H9 (cell line): ENCODE measurements around the gene FGD6. TPM values are rescaled to one million over a fixed set of nuclear protein-coding genes. Genes with fewer than 3 reads are reported as not detected.

Source experiments
- DNase-seq: peaks from one replicate; pipeline ENCODE4 v3.0.0-alpha.2; 2017
- H2AFZ ChIP-seq: one replicate; pipeline ENCODE4 v1.6.1; 2013; ENCODE audit warnings: mild to moderate bottlenecking, low read length, control low read depth, moderate library complexity
- H2AK5ac ChIP-seq: 2 replicates; pipeline ENCODE4 v1.6.1; 2013; ENCODE audit warnings: low read length, control low read depth, mixed read lengths; ENCODE audit not compliant: insufficient read length
- H2BK120ac ChIP-seq: one replicate; pipeline ENCODE4 v1.6.1; 2013; ENCODE audit warnings: low read depth, mild to moderate bottlenecking, low read length, control low read depth, inconsistent platforms; ENCODE audit not compliant: poor library complexity, severe bottlenecking
- H2BK12ac ChIP-seq: 2 replicates; pipeline ENCODE4 v1.6.1; 2013; ENCODE audit warnings: low read length, control low read depth, mixed read lengths, low read depth; ENCODE audit not compliant: insufficient read length
- H2BK15ac ChIP-seq: 2 replicates; pipeline ENCODE4 v1.6.1; 2013; ENCODE audit warnings: low read depth, low read length, control low read depth
- H2BK20ac ChIP-seq: one replicate; pipeline ENCODE4 v1.6.1; 2013; ENCODE audit warnings: low read depth, mild to moderate bottlenecking, low read length, control low read depth, inconsistent platforms; ENCODE audit not compliant: poor library complexity, severe bottlenecking
- H2BK5ac ChIP-seq: 2 replicates; pipeline ENCODE4 v1.6.1; 2013; ENCODE audit warnings: low read length, control low read depth, mixed read lengths; ENCODE audit not compliant: insufficient read length
- H3K14ac ChIP-seq: 2 replicates; pipeline ENCODE4 v1.6.1; 2013; ENCODE audit warnings: low read length, control low read depth; ENCODE audit not compliant: insufficient read depth
- H3K18ac ChIP-seq: 2 replicates; pipeline ENCODE4 v1.6.1; 2013; ENCODE audit warnings: low read depth, mild to moderate bottlenecking, mixed read lengths, low read length, control low read depth; ENCODE audit not compliant: insufficient read length
- H3K23ac ChIP-seq: 2 replicates; pipeline ENCODE4 v1.6.1; 2013; ENCODE audit warnings: low read length, control low read depth, mixed read lengths, low read depth; ENCODE audit not compliant: insufficient read length
- H3K23me2 ChIP-seq: 2 replicates; pipeline ENCODE4 v1.6.1; 2013; ENCODE audit warnings: low read depth, mild to moderate bottlenecking, mixed read lengths, low read length, control low read depth; ENCODE audit not compliant: insufficient read length, poor library complexity, severe bottlenecking
- H3K27ac ChIP-seq: 2 replicates; pipeline ENCODE4 v1.5.1; 2013; ENCODE audit warnings: low read length, control low read depth, mixed read lengths, low read depth; ENCODE audit not compliant: insufficient read length
- H3K27me3 ChIP-seq: 2 replicates; pipeline ENCODE4 v1.6.1; 2013; ENCODE audit warnings: low read length, control low read depth, inconsistent platforms; ENCODE audit not compliant: insufficient read depth
- H3K4ac ChIP-seq: 2 replicates; pipeline ENCODE4 v1.6.1; 2013; ENCODE audit warnings: low read depth, mild to moderate bottlenecking, control low read depth, inconsistent platforms, low read length, moderate library complexity
- H3K4me1 ChIP-seq: 2 replicates; pipeline ENCODE4 v1.6.1; 2013; ENCODE audit warnings: low read length, control low read depth, inconsistent platforms; ENCODE audit not compliant: insufficient read depth
- H3K4me2 ChIP-seq: 2 replicates; pipeline ENCODE4 v1.6.1; 2013; ENCODE audit warnings: low read length, control low read depth, mixed read lengths; ENCODE audit not compliant: insufficient read length, insufficient read depth
- H3K56ac ChIP-seq: 2 replicates; pipeline ENCODE4 v1.6.1; 2013; ENCODE audit warnings: low read depth, mild to moderate bottlenecking, mixed read lengths, low read length, control low read depth; ENCODE audit not compliant: insufficient read length
- H3K79me1 ChIP-seq: 2 replicates; pipeline ENCODE4 v1.6.1; 2013; ENCODE audit warnings: low read depth, mild to moderate bottlenecking, moderate library complexity, low read length, control low read depth, inconsistent platforms; ENCODE audit not compliant: insufficient read depth, poor library complexity, severe bottlenecking
- H3K79me2 ChIP-seq: 2 replicates; pipeline ENCODE4 v1.6.1; 2013; ENCODE audit warnings: low read length, control low read depth, inconsistent platforms; ENCODE audit not compliant: insufficient read depth
- H3K9ac ChIP-seq: 2 replicates; pipeline ENCODE4 v1.6.1; 2013; ENCODE audit warnings: low read length, control low read depth, mixed read lengths; ENCODE audit not compliant: insufficient read length; ENCODE audit errors: extremely low read depth
- H3K9me3 ChIP-seq: one replicate; pipeline ENCODE4 v1.6.1; 2013; ENCODE audit warnings: low read depth, low read length, inconsistent platforms; ENCODE audit not compliant: control insufficient read depth
- H3T11ph ChIP-seq: one replicate; pipeline ENCODE4 v1.6.1; 2013; ENCODE audit warnings: mild to moderate bottlenecking, low read length, control low read depth, inconsistent platforms
- H4K20me1 ChIP-seq: one replicate; pipeline ENCODE4 v1.6.1; 2013; ENCODE audit not compliant: control insufficient read depth, insufficient read length, insufficient read depth
- H4K5ac ChIP-seq: 2 replicates; pipeline ENCODE4 v1.6.1; 2013; ENCODE audit warnings: low read depth, mild to moderate bottlenecking, mixed read lengths, low read length, control low read depth; ENCODE audit not compliant: insufficient read length
- H4K8ac ChIP-seq: replicated peaks from 2 replicates; pipeline ENCODE4 v1.6.1; 2013; ENCODE audit warnings: low read length, control low read depth, mixed read lengths, low read depth; ENCODE audit not compliant: insufficient read length
- H4K91ac ChIP-seq: 2 replicates; pipeline ENCODE4 v1.6.1; 2013; ENCODE audit warnings: low read depth, mild to moderate bottlenecking, moderate library complexity, mixed read lengths, low read length, control low read depth; ENCODE audit not compliant: insufficient read length
- H3K27ac Mint-ChIP-seq, 3 experiments: 2 replicates in 2 of 3; 3 replicates in 1 of 3; pipeline ENCODE4 v1.8.0; 2020 to 2021; ENCODE audit warnings: mixed read lengths in 3 of 3, mild to moderate bottlenecking in 1 of 3, moderate library complexity in 1 of 3
- H3K27me3 Mint-ChIP-seq: 2 replicates; pipeline ENCODE4 v1.8.0; 2021; ENCODE audit warnings: low read depth, mild to moderate bottlenecking, moderate library complexity, mixed read lengths
- H3K36me3 Mint-ChIP-seq, 3 experiments: 2 replicates in 2 of 3; 3 replicates in 1 of 3; pipeline ENCODE4 v1.8.0; 2020 to 2021; ENCODE audit warnings: low read depth in 3 of 3, mixed read lengths in 3 of 3; ENCODE audit not compliant: insufficient read depth in 1 of 3
- H3K4me1 Mint-ChIP-seq, 2 experiments: 2 replicates each; pipeline ENCODE4 v1.8.0; 2020; ENCODE audit warnings: mixed read lengths in 2 of 2
- H3K4me3 Mint-ChIP-seq, 2 experiments: 2 replicates in 1 of 2; 3 replicates in 1 of 2; pipeline ENCODE4 v1.8.0; 2020 to 2021; ENCODE audit warnings: mild to moderate bottlenecking in 2 of 2, mixed read lengths in 2 of 2, moderate library complexity in 1 of 2
- H3K9me3 Mint-ChIP-seq, 2 experiments: 2 replicates in 1 of 2; 3 replicates in 1 of 2; pipeline ENCODE4 v1.8.0; 2020; ENCODE audit warnings: mild to moderate bottlenecking in 2 of 2, mixed read lengths in 2 of 2, moderate library complexity in 1 of 2
- CTCF ChIP-seq: fragments of 200-600 bp; sonication (generic); conservative IDR thresholded peaks from 3 replicates; pipeline ENCODE4 v1.8.0; 2021; ENCODE audit warnings: antibody characterized with exemption, mild to moderate bottlenecking
- WGBS: extraction: QIAGEN DNeasy Blood & Tissue Kit; methylation state at CpG from one replicate; pipeline ENCODE4 v1.1.7; 2013; ENCODE audit warnings: missing lambda C conversion rate, low lambda C conversion rate, mixed read lengths; ENCODE audit not compliant: insufficient read length; ENCODE audit errors: extremely low coverage; 5-methylcytosine and 5-hydroxymethylcytosine counted together
- total RNA-seq: library from RNA; stranded (reverse); gene quantifications from 2 replicates; pipeline ENCODE4 v1.2.1, GENCODE V29; 2021

Gene FGD6
- total RNA-seq, 1 experiment from 2014 or later, result 39.5 TPM

DNA sequence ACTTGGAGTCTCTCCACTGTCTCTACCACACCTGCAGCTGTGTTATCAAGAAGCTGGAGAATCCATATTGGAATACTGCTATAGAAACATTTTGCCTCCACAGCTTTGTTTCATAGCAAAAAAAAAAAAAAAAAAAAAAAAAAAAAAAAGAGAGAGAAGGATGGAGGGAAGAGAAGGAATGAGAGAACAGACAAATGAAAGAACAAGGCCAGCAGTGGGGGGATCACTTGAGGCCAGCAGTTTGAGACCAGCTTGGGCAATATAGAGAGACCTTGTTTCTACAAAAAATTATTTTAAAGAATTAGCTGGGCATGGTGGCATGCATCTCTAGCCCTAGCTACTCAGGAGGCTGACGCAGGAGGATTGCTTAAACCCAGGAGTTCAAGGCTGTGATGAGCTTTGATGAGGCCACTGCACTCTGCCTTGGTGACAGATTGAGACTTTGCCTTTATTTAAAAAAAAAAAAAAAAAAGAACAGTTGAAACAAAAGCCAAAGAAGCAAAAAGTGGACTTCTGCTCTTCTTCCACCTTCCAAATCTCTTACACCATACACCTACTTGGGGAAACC lies 8.5 kb upstream of the FGD6 start:
- peaks cover 31 to 42% of the 10 kb centered on the region in 2 experiments for H3K4me1 Mint-ChIP-seq
- Histone ChIP-seq H2BK120ac (no peak overlapping the region), H3K23me2 (no peaks in the 10 kb centered on the region), H3T11ph (no peak overlapping the region), H3K27ac (no peak overlapping the region), H3K4me2 (no peak overlapping the region), H4K8ac (no peak overlapping the region), H3K9ac (no peak overlapping the region), H3K79me2 (peaks cover 27% of the 10 kb centered on the region; the same call in 1 of the 2 replicates), H2BK20ac (no peak overlapping the region), H4K5ac (no peak overlapping the region), H3K23ac (no peak overlapping the region), H2BK5ac (no peak overlapping the region), H2AK5ac (no peak overlapping the region), H3K9me3 (no peaks in the 10 kb centered on the region), H3K27me3 (no peaks in the 10 kb centered on the region), H3K56ac (no peak overlapping the region), H2BK12ac (no peak overlapping the region), H3K79me1 (peaks cover 5% of the 10 kb centered on the region), H3K4ac (no peak overlapping the region), H2AFZ (no peak overlapping the region), H3K18ac (no peak overlapping the region), H3K4me1 (no peaks in the 10 kb centered on the region), H4K91ac (no peak overlapping the region), H3K14ac (no peak overlapping the region), H4K20me1 (no peaks in the 10 kb centered on the region), H2BK15ac (no peak overlapping the region)
- no peaks in the 10 kb centered on the region for H3K27me3 Mint-ChIP-seq
- H3K36me3 Mint-ChIP-seq, result peaks cover 5 to 14% (median 14%) of the 10 kb centered on the region in 3 experiments; a peak in 5 of 7 replicates
- no peak for TF ChIP-seq CTCF
- WGBS, result no CpG with 5 or more reads among the region's 1 CpG
- no peak for DNase-seq
- H3K27ac Mint-ChIP-seq, result peak overlapping the region in 1 of 3 experiments; percentile 39; a peak in 1 of 7 replicates
- no peak overlapping the region for H3K4me3 Mint-ChIP-seq
- no peaks in the 10 kb centered on the region for H3K9me3 Mint-ChIP-seq
